WTC11 (cell line): ENCODE data around the gene HS6ST1. TPM values are rescaled to one million over a fixed set of nuclear protein-coding genes. Genes with fewer than 3 reads are reported as not detected.

Source experiments
- ATAC-seq: fragments of 200-7000 bp; cut with Tn5 transposase; 2 replicates; pipeline ENCODE4 v1.10.0; 2021; ENCODE audit warnings: mild to moderate bottlenecking, moderate library complexity
- CTCF ChIA-PET: fragments of 300-600 bp; sonication (Branson Sonifier 250); formaldehyde crosslinking; loops from one replicate; lab custom pipeline; 2021; ENCODE audit warnings: antibody characterized with exemption; lab: Charles Lee
- POLR2A ChIA-PET: fragments of 350-600 bp; sonication (Branson Sonifier 250); formaldehyde crosslinking; loops from one replicate; lab custom pipeline; 2021; ENCODE audit warnings: antibody characterized with exemption; lab: Charles Lee
- DNase-seq: peaks from one replicate; pipeline ENCODE4 v3.0.0; 2021; ENCODE audit warnings: low spot score
- H3K27ac Mint-ChIP-seq: 2 replicates; pipeline ENCODE4 v1.8.0; 2021; ENCODE audit warnings: mixed read lengths
- H3K27me3 Mint-ChIP-seq: 2 replicates; pipeline ENCODE4 v1.8.0; 2021; ENCODE audit warnings: low read depth, mild to moderate bottlenecking, moderate library complexity, mixed read lengths
- H3K36me3 Mint-ChIP-seq: 2 replicates; pipeline ENCODE4 v1.8.0; 2021; ENCODE audit warnings: mixed read lengths
- H3K4me1 Mint-ChIP-seq: 2 replicates; pipeline ENCODE4 v1.8.0; 2022; ENCODE audit warnings: mixed read lengths
- H3K4me3 Mint-ChIP-seq: 2 replicates; pipeline ENCODE4 v1.8.0; 2021; ENCODE audit warnings: mild to moderate bottlenecking, moderate library complexity, mixed read lengths
- H3K9me3 Mint-ChIP-seq: 2 replicates; pipeline ENCODE4 v1.8.0; 2021; ENCODE audit warnings: mixed read lengths
- CTCF ChIP-seq: fragments of 200-600 bp; IDR thresholded peaks from 2 replicates; pipeline ENCODE4 v1.8.0; 2022; ENCODE audit warnings: antibody characterized with exemption
- FOXP4 ChIP-seq: sonication (generic); formaldehyde crosslinking; IDR thresholded peaks from 2 replicates; pipeline ENCODE4 v1.8.0; 2022; ENCODE audit warnings: mild to moderate bottlenecking, missing genetic modification reagents
- HMGXB4 ChIP-seq: sonication (generic); formaldehyde crosslinking; IDR thresholded peaks from 2 replicates; pipeline ENCODE4 v1.8.1; 2023; ENCODE audit warnings: mild to moderate bottlenecking, moderate library complexity, missing genetic modification reagents
- JUN ChIP-seq: sonication (generic); formaldehyde crosslinking; IDR thresholded peaks from 2 replicates; pipeline ENCODE4 v1.8.0; 2023; ENCODE audit warnings: mild to moderate bottlenecking, missing genetic modification reagents
- ZNF416 ChIP-seq: fragments of 250-450 bp; sonication (Bioruptor Pico); IDR thresholded peaks from 2 replicates; pipeline ENCODE4 v1.9.0; 2021; ENCODE audit warnings: mild to moderate bottlenecking, inconsistent platforms
- total RNA-seq: library from RNA; stranded (reverse); gene quantifications from 3 replicates; pipeline ENCODE4 v1.2.3, GENCODE V29; 2021
- TF ChIP-seq, protein P1 (sequence below): sonication (generic); formaldehyde crosslinking; IDR thresholded peaks from 2 replicates; pipeline ENCODE4 v1.8.1; 2023; ENCODE audit warnings: mild to moderate bottlenecking, missing genetic modification reagents
- TF ChIP-seq, protein P2 (sequence below): fragments of 250-450 bp; sonication (Bioruptor Pico); IDR thresholded peaks from 2 replicates; pipeline ENCODE4 v2.1.2; 2022; ENCODE audit warnings: mild to moderate bottlenecking, moderate library complexity
- TF ChIP-seq, protein P3 (sequence below): fragments of 250-450 bp; sonication (Bioruptor Pico); IDR thresholded peaks from 2 replicates; pipeline ENCODE4 v1.9.0; 2021; ENCODE audit warnings: mild to moderate bottlenecking, borderline replicate concordance
- TF ChIP-seq, protein P4 (sequence below): sonication (generic); formaldehyde crosslinking; IDR thresholded peaks from 2 replicates; pipeline ENCODE4 v1.8.1; 2022; ENCODE audit warnings: low read depth, missing genetic modification reagents, borderline replicate concordance
- TF ChIP-seq, protein P5 (sequence below): sonication (generic); formaldehyde crosslinking; IDR thresholded peaks from 2 replicates; pipeline ENCODE4 v1.8.0; 2023; ENCODE audit warnings: missing genetic modification reagents, mild to moderate bottlenecking, borderline replicate concordance

HS6ST1 gene
- total RNA-seq, 1 experiment from 2014 or later: 55.5 TPM

- no peak for DNase-seq
- POLR2A ChIA-PET: interaction anchor here (0.7 kb wide), 1 partner anchor 135 kb away, joined by 4 read pairs; no protein-coding TSS in a partner anchor
- Mint-ChIP-seq H3K4me3 (no peak overlapping the region), H3K9me3 (no peaks in the 10 kb centered on the region), H3K27ac (no peak overlapping the region), H3K36me3 (no peaks in the 10 kb centered on the region), H3K4me1 (no peaks in the 10 kb centered on the region), H3K27me3 (no peaks in the 10 kb centered on the region; the same call in 1 of the 2 replicates)
- no peak for ATAC-seq
- TF ChIP-seq, protein P1, sequence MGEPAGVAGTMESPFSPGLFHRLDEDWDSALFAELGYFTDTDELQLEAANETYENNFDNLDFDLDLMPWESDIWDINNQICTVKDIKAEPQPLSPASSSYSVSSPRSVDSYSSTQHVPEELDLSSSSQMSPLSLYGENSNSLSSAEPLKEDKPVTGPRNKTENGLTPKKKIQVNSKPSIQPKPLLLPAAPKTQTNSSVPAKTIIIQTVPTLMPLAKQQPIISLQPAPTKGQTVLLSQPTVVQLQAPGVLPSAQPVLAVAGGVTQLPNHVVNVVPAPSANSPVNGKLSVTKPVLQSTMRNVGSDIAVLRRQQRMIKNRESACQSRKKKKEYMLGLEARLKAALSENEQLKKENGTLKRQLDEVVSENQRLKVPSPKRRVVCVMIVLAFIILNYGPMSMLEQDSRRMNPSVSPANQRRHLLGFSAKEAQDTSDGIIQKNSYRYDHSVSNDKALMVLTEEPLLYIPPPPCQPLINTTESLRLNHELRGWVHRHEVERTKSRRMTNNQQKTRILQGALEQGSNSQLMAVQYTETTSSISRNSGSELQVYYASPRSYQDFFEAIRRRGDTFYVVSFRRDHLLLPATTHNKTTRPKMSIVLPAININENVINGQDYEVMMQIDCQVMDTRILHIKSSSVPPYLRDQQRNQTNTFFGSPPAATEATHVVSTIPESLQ (CRISPR knock-in tag): no peak
- TF ChIP-seq, protein P2, sequence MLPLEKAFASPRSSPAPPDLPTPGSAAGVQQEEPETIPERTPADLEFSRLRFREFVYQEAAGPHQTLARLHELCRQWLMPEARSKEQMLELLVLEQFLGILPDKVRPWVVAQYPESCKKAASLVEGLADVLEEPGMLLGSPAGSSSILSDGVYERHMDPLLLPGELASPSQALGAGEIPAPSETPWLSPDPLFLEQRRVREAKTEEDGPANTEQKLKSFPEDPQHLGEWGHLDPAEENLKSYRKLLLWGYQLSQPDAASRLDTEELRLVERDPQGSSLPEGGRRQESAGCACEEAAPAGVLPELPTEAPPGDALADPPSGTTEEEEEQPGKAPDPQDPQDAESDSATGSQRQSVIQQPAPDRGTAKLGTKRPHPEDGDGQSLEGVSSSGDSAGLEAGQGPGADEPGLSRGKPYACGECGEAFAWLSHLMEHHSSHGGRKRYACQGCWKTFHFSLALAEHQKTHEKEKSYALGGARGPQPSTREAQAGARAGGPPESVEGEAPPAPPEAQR (CRISPR knock-in tag): no peak
- TF ChIP-seq, protein P3, sequence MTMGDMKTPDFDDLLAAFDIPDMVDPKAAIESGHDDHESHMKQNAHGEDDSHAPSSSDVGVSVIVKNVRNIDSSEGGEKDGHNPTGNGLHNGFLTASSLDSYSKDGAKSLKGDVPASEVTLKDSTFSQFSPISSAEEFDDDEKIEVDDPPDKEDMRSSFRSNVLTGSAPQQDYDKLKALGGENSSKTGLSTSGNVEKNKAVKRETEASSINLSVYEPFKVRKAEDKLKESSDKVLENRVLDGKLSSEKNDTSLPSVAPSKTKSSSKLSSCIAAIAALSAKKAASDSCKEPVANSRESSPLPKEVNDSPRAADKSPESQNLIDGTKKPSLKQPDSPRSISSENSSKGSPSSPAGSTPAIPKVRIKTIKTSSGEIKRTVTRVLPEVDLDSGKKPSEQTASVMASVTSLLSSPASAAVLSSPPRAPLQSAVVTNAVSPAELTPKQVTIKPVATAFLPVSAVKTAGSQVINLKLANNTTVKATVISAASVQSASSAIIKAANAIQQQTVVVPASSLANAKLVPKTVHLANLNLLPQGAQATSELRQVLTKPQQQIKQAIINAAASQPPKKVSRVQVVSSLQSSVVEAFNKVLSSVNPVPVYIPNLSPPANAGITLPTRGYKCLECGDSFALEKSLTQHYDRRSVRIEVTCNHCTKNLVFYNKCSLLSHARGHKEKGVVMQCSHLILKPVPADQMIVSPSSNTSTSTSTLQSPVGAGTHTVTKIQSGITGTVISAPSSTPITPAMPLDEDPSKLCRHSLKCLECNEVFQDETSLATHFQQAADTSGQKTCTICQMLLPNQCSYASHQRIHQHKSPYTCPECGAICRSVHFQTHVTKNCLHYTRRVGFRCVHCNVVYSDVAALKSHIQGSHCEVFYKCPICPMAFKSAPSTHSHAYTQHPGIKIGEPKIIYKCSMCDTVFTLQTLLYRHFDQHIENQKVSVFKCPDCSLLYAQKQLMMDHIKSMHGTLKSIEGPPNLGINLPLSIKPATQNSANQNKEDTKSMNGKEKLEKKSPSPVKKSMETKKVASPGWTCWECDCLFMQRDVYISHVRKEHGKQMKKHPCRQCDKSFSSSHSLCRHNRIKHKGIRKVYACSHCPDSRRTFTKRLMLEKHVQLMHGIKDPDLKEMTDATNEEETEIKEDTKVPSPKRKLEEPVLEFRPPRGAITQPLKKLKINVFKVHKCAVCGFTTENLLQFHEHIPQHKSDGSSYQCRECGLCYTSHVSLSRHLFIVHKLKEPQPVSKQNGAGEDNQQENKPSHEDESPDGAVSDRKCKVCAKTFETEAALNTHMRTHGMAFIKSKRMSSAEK: no peak
- no peak for TF ChIP-seq HMGXB4 (CRISPR knock-in tag)
- CTCF ChIA-PET: no interaction called here
Observed at GRCh38 chr2:128245813-128246212, 72.9 kb downstream of the HS6ST1 start.

DNA sequence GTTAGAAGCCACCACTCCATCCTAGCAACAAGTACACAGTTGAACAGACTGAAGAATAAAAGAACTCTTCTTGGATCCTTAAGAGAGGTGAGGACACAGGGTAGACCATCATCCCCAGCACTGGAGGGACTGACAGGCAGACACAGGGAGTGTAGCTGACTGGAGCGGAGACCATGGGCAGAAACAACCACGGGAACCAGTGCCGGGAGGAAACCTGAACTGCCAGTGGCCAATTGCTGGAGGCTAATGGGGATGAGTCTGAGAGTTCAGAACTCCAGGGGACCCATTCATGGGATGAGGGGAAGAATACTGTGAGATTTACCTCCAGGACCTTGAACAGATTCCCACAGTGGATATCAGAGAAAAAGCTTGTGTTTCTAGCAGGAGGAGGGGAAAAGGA is 76.8 kb downstream of the HS6ST1 start:
- no peaks in the 10 kb centered on the region for H3K9me3 Mint-ChIP-seq
- H3K4me1 Mint-ChIP-seq: no peaks in the 10 kb centered on the region
- ATAC-seq: peak; percentile 41; the same call in 1 of the 2 replicates
- no peak for TF ChIP-seq CTCF
- no peak for TF ChIP-seq JUN (CRISPR knock-in tag)
- no peak for TF ChIP-seq ZNF416 (CRISPR knock-in tag)
- TF ChIP-seq, protein P4, sequence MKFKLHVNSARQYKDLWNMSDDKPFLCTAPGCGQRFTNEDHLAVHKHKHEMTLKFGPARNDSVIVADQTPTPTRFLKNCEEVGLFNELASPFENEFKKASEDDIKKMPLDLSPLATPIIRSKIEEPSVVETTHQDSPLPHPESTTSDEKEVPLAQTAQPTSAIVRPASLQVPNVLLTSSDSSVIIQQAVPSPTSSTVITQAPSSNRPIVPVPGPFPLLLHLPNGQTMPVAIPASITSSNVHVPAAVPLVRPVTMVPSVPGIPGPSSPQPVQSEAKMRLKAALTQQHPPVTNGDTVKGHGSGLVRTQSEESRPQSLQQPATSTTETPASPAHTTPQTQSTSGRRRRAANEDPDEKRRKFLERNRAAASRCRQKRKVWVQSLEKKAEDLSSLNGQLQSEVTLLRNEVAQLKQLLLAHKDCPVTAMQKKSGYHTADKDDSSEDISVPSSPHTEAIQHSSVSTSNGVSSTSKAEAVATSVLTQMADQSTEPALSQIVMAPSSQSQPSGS: no peak
- TF ChIP-seq, protein P5, sequence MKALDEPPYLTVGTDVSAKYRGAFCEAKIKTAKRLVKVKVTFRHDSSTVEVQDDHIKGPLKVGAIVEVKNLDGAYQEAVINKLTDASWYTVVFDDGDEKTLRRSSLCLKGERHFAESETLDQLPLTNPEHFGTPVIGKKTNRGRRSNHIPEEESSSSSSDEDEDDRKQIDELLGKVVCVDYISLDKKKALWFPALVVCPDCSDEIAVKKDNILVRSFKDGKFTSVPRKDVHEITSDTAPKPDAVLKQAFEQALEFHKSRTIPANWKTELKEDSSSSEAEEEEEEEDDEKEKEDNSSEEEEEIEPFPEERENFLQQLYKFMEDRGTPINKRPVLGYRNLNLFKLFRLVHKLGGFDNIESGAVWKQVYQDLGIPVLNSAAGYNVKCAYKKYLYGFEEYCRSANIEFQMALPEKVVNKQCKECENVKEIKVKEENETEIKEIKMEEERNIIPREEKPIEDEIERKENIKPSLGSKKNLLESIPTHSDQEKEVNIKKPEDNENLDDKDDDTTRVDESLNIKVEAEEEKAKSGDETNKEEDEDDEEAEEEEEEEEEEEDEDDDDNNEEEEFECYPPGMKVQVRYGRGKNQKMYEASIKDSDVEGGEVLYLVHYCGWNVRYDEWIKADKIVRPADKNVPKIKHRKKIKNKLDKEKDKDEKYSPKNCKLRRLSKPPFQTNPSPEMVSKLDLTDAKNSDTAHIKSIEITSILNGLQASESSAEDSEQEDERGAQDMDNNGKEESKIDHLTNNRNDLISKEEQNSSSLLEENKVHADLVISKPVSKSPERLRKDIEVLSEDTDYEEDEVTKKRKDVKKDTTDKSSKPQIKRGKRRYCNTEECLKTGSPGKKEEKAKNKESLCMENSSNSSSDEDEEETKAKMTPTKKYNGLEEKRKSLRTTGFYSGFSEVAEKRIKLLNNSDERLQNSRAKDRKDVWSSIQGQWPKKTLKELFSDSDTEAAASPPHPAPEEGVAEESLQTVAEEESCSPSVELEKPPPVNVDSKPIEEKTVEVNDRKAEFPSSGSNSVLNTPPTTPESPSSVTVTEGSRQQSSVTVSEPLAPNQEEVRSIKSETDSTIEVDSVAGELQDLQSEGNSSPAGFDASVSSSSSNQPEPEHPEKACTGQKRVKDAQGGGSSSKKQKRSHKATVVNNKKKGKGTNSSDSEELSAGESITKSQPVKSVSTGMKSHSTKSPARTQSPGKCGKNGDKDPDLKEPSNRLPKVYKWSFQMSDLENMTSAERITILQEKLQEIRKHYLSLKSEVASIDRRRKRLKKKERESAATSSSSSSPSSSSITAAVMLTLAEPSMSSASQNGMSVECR (CRISPR knock-in tag): no peak
- TF ChIP-seq FOXP4 (CRISPR knock-in tag): no peak
- TF ChIP-seq, protein P2 (CRISPR knock-in tag): no peak

More for the DNA sequence above, 76.8 kb downstream of the HS6ST1 start:
- no peaks in the 10 kb centered on the region; the same call in 1 of the 2 replicates for H3K27me3 Mint-ChIP-seq
- no peak overlapping the region for H3K27ac Mint-ChIP-seq
- H3K36me3 Mint-ChIP-seq: no peaks in the 10 kb centered on the region
- H3K4me3 Mint-ChIP-seq: no peak overlapping the region
- no peak for DNase-seq
- POLR2A ChIA-PET: no interaction called here
- CTCF ChIA-PET: no interaction called here
